NOMO-1 treated with DMSO at 0.1 percent for 48 hours (cell line): ENCODE data around the gene NKD2.

ENCODE experiments used
- DNase-seq: peaks from one replicate; lab custom pipeline; 2025; ENCODE audit not compliant: unreplicated experiment; lab: John Stamatoyannopoulos, UW

Gene NKD2

DNA sequence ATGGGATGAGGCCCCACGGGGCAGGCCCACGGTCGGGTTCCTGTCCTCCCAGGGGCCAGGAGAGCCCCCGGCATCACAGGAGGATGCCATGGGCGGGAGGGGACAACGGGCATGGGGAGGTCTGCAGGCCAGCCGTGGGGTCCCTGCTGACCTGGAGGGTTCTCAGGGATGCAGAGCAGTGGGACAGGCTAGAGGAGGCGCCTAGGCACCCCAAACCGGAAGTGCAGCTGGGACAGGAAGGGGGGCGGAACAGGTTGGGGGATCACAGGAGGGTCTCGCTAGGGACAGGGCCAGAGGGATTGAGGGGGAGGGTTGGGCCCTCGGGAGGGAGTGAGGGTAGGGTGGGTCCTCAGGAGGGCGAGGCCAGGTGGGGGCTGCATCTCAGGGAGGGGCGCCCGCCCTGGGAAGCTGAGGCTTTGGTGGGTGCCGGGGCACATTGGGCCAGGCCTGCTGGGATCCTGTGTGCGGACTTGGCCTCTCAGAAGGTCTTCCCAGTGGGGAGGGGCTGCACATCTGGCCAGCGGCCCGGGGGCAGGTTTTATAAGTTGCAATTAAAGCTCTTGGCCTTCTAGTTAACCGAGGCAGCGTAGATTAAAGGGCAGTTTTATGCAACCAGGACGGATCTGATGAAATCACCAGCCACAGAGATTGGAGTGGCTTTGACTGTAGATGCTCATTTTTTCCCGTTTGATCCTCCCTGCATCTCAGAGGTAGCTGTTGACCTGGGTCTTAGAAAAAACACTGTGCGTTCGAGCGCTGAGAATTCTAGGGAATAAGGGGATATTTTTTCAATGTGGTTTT, 20.1 kb downstream of the NKD2 start:
- no peak for DNase-seq

DNA sequence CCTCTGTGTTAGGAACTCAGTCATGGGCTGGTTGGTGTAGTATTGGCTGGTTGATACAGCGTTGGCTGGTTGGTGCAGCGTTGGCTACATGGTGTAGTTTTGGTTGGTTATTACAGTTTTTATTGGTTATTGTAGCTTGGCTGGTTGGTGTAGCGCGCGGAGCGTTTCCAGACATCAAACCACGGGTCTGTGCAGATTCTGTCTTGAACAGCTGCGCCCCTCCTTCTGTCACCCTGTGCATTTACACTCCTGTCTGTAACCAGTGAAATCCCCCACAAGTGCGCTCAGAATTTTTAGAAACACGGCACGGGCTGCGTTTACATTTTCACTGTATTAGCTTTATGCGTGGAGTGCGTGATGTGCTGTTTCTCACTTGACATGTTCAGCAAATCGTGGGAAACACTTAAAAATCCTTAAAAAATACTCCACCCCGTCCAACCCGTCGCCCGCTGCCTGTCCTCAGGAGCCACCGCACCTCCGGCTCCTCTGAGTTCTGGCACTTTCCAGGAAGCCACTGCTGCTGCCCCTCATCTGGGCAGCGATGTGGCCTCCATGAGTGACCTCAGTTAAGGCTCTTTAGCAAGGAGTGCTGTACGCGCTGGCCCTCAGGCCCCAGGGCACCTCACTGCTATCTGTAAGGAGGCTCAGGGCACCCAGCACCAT, 20.8 kb downstream of the NKD2 start:
- no peak for DNase-seq

DNA sequence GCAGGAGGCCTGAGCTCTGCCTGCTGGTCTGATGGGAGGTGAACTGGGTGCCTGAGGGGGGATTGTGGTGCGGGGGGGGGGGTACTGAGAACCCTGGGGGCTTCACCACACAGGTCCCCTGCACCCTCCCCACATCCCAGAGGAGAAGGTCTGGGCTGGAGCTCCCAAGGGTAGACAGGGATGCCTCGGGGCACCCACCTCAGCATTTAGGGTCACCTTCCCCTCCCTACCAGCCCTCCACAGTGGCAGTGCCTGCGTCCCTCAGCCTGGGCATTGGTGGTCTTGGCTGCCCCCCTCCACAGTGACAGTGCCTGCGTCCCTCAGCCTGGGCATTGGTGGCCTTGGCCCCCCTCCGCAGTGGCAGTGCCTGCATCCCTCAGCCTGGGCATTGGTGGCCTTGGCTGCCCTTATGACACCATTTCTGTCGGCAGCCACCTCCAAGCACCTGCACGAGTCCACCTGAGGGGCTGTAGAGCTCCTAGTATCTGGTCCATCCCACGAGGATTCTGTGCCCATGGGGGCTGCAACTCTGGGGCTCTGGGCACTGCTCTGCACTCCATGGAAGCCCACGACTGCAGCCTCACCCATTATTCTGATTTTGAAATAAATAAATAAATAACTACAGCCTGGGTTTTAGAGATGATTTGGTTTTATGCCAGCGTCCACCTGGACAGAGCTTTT, 21.5 kb downstream of the NKD2 start:
- DNase-seq = no peak

DNA sequence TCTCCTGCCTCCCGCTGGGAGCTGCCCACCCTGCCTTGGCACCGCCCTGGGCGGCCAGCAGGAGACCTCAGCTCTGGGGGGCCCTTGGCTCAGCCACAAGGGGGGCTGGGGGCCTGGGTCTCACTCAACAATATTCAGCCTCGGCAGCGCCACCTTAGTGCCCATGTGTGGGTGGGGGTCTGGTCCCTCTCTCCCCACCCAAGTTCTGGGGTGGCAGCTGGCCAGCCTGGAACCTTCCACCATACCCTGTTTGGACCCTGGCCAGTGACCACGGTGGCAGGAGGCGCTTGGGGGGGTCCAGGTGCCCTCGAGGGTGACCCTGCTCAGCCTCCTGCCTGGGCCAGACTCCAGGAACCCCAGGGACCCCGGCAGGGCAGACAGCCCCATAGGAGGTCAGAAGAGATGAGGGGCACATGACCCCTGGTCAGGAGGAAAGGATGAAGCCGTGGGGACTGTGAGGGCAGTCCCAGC, 22.2 kb downstream of the NKD2 start:
- DNase-seq = no peak

DNA sequence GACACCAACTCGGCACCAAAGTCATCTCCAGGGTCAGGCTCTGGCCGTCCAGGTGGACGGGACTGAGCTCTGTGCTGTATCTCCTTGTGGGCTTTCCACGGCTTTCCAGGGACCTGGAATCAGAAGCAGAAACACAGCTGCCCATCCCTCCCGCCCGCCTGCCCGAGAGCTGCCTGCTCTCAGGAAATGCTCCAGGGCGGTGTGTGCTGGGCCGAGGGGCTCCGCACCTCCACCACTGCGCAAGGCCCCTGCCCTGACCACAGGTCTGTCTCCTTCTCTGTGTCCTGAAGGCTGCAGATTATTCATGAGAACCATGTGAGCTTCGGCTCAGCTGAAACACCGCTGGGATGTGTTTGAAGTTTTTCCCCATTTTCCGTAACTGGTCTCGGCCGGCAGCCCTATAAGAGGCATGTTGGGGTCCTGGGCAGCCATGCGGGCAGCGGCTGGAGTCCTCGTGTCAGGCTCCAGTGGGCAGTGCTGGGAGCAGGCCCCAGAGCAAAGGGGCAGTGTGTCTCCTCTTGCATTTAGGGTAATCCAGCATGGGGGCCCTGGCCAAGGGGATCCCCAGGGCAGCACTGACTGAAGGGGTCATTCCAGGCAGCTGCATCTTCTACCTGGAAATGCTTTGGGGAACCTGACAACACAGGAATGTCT, 22.8 kb downstream of the NKD2 start:
- DNase-seq = no peak

DNA sequence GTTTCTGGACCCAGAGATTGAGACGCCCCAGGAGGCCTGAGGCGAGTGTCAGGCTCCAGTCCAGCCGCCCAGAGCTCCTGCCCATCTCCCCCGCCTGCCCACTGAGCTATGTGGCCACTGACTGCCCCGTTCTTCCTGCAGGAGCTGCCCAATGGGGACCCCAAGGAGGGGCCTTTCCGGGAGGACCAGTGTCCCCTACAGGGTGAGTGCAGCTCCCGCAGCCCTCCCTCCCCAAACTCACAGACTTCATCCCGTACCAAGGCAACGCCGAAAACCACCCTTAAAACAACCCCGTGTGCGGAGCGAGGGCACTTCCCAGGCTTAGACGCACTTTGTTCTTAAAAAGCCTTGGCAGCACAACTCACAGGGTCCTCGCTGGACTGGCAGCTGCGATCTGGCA, 23.4 kb downstream of the NKD2 start:
- DNase-seq = no peak

DNA sequence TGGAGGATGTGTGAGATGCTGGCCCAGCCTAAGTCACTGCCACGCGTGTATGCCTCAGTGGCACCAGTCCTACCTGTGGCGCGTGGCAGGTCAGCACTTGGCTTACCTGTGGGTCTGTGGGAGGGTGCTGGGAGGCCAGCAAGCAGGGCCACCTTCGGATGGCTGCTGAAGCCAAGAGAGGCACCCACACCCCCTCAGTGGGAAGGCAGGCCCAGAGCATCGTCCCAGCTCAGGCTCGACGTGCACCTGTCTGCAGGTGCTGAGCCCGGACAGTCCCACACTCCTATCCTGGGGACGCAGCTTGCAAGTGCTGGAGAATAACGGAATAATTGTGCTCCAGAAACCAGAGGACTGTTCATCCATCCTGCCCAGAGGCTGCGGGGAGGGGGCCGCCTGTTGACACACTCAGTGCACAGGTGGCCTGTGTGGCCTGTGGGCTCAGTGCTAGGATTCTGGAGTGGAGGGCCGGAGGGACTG, 24.0 kb downstream of the NKD2 start:
- DNase-seq = no peak

DNA sequence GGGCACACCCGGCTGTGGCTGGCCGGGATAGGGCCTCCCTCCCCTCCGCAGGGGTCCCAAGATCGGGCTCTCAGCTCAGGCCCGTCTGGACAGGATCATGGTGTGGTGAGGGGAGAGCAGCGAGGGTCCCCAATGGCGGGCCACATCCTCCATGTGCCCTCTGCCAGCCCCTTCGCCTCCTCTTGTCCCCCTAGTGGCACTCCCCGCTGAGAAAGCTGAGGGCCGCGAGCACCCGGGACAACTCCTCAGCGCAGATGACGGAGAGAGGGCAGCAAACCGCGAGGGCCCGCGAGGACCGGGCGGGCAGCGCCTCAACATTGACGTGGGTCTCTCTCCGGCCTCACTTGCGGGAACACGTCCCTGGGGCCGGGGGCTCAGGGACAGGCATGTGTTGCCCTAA, 24.6 kb downstream of the NKD2 start:
- DNase-seq = no peak

DNA sequence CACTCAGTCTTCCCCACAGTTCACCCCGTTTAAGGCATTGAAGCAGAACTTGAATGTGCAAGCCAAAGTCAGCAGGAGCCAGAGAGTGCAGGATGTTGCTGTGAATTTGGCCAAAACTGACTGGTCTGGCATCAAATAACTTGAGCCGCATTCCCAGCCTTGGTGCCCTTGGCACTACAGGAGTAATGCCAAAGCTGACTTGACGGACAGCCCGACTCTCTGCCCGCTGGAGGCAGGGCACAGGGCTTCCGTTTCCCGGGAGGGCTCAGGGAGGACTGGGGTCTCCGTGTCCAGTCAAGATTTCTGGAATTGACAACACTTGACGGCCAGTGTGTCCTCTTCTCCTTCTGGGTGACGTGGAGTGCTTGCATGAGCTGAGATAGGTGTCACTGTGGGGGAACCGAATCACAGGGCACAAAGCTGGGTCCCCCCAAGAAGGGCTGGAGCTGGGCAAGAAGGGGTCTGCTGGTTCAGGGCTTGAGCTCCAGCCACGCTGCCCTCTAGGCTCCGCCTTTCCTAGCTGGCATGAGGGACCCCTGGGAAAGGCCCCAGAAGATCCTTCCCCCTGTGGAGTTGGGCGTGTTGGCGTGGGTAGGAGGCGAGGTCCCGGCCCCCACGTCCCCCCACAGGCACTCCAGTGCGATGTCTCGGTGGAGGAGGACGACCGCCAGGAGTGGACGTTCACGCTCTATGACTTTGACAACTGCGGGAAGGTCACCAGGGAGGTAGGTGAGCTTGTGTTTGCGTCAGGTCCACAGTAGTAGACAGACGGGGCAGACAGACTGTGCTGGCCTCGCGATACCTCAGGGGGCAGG, 25.2 kb downstream of the NKD2 start:
- no peak for DNase-seq

DNA sequence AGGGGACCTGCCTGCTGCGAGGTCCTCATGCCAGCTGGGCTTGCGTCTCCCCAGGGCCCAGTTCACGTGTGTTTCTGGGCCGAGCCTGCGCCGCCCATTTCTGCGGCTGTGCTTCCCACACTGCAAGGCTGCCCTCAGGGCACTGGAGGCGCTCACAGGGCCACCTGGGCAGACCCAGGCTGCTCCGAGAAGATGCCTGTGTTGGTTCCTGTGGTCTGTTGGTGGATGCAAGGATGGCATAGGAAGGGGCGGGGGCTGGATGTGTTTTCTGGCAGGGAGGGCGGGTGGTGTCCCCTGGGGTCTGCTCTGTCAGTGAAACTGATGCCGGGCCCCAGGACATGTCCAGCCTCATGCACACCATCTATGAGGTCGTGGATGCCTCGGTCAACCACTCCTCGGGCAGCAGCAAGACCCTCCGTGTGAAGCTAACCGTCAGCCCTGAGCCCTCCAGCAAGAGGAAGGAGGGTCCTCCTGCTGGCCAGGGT, 25.9 kb downstream of the NKD2 start:
- no peak for DNase-seq

DNA sequence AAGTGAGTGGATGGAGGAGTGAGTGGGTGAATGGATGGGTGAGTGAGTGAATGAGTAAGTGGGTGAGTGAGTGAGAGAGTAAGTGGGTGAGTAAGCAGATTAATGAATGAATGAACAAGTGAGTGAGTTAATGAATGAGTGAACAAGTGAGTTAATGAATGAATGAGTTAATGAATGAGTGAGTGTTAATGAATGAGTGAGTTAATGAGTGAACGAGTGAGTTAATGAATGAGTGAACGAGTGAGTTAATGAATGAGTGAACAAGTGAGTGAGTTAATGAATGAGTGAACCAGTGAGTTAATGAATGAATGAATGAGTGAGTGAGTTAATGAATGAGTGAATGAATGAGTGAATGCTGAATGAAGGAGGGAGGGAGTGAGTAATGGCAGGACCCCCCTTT, 26.4 kb downstream of the NKD2 start:
- DNase-seq = no peak

DNA sequence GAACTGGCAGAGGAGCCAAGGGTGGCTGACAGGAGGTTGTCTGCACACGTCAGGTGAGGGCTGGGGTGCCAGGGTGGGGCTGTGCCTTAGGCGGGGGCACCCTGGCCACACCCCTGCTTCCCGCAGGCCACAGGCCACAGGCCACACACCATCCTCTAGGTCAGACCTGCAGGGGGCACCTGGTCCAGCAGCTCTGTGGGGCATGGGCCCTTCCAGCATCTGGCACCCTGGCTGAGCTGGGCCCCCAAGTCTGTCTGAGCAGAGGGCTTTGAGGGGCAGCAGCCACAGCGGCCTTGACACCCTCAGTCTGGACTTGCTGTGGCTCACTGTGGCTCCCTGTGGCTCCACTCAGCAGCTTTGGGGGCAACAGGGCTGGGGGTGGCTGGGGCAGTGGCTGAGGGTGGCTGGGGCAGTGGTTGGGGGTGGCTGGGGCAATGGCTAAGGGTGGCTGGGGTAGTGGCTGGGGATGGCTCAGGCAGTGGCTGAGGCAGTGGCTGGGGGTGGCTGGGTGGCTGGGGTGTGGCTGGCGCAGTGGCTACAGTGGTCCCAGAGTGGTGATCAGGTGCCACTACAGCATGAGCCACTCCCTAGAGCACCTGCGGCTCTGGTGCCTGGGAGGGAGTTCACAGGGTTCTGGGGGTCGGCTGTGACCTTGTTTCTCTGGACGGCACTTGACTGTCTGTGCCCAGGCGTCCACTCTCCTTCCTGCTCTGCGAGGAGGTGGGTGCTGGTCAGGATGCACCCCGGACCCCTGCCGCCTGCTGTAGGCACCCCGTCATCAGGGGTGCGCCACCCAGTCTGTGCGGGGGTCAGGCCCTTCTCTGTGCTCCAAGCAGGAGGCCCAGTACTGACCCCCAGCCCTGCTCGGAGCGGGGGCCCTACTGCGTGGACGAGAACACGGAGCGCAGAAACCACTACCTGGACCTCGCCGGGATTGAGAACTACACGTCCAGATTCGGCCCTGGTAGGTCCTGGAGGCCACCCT, 27.1 kb downstream of the NKD2 start:
- no peak for DNase-seq

DNA sequence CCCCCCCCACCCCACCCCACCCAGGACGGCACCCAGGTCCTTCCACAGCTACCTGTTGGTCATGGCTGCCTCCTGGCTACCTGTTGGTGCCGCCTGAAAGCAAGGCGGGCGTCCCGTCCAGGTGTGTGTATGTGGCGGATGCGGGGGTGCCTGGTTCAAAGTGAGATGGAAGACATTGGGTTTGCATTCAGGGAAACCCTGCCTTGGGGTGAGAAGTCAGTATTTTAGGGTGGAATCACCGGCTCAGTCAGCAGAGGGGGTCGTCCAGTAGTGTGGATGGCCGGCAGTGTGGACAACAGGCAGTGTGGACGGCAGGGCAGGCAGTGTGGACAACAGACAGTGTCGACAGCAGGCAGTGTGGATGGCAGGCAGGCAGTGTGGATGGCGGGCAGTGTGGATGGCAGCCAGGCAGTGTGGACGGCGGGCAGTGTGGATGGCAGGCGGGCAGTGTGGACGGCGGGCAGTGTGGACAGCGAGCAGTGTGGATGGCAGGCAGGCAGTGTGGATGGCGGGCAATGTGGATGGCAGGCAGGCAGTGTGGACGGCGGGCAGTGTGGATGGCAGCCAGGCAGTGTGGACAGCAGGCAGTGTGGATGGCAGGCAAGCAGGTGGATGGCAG, 28.0 kb downstream of the NKD2 start:
- DNase-seq = no peak

DNA sequence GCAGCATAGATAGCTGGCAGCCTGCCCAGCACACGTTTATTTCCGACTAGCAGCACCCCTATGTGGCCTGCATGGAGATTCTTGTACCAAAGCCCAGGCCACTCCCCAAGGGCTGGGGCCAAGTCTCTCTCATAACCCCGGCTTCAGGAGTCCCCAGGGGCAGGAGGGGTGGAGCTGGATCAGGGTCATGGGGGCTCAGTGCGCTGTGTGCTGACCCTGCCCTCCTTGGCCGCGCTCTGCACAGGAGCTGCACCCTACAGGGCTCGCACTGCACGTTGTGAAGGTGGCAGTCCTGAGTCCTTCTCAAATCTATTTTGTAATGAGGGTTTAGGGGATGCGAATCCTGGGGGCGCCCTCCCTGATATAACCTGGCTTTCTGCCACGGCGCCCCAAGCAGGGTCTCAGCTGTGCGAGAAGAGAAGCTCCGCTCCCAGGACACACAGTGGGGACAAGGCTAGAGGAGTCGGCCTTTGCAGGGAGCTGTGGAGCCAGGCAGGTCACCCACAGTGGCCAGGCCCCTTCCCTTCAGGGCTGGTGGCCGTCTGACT, 28.6 kb downstream of the NKD2 start:
- DNase-seq = no peak

DNA sequence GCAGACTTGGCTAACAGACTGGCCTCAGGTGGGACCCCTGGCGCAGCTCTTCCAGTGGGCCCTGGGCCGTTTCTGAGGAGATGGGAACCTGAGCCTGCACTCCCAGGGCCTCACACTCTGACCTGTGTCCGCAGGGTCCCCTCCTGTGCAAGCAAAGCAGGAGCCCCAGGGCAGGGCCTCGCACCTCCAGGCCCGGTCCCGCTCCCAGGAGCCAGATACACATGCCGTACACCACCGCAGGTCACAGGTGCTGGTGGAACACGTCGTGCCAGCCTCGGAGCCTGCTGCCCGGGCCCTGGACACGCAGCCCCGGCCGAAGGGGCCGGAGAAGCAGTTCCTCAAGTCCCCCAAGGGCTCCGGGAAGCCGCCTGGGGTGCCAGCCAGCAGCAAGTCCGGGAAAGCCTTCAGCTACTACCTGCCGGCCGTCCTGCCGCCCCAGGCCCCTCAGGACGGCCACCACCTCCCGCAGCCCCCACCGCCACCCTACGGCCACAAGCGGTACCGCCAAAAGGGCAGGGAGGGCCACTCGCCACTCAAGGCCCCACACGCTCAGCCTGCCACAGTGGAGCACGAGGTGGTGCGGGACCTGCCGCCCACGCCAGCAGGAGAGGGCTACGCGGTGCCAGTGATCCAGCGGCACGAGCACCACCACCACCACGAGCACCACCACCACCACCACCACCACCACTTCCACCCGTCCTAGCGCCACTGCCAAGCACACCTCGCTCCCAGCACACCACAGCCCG, 29.2 kb downstream of the NKD2 start:
- no peak for DNase-seq

DNA sequence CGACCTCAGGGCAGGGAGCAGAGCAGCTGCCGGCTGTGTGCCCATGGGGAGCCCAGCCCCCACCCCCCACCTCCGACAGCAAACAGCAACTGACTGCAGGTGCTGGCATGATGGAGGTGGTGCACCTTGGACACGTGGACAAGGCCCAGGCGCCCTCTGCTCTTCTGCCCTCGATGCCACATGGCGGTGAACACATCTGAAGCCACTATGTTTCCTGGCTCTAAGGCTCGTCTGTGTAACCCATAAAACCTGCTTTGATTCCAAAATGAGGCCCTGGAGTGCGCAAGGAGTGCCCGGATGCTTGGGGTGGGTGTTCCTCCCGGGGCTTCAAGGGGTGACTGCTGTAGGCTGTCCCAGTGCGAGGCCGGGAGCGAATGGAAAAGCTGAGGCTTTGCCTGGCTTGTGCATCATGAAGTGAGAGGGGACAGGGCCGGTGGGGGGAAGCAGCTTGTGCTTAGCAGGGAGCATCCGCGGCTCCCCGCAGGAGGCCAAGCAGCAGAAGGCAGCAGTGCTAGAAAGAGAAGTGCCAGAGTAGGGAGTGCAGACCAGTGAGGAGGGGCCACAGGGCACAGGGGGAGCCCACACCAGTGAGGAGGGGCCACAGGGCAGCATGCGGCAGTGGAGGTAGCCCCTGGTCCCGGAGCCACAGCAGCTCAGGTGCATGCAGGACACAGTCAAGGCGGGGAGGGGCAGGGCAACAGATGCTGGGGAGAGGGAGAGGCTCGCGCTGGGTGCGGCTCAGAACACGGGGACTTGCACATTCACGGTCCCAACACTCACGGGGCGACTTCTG, 30.0 kb downstream of the NKD2 start:
- no peak for DNase-seq

DNA sequence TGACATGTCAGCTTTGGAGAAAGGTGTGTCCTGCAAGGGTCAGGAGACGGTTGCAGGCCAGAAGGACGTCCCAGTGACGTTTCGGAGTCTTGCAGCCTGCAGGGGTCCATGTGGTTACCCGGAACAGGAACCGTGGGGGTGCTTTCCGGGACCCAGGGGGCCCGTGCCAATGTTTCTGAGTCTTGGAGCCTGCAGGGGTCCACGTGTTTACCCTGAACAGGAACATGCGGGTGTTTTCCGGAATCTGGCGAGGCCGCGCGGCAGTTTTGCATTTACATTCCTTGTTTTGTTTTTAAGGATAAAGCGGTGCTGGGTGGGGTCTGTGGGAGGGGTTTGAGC, 30.6 kb downstream of the NKD2 start:
- DNase-seq = no peak
